ENCODE measurements around the gene BNC2. TPM values are rescaled to one million over a fixed set of nuclear protein-coding genes. Genes with fewer than 3 reads are reported as not detected.

BNC2 gene
- total and polyA plus RNA-seq, 2 experiments from 2014 or later, result 19.3 to 20.7 TPM

DNA sequence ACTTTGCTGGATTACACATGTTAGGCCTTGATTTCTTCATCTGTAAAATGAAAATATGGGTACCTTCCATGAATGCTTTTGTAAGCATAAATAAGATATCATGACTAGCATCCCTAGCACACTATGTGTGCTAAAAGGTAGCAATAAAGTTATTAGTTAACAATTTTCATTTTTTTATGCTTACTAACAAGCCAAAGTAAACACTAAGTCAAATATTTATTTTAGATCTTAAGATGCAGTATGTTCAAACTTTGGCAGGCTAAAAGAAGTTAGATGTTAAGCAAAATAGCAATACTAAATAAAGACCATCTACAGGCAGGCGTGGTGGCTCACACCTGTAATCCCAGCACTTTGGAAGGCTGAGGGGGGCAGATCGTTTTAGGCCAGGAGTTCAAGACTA, 169.1 kb downstream of the BNC2 start:
- H3K27me3 ChIP-seq, result no peaks in the 10 kb centered on the region
- H3K4me1 ChIP-seq (ENCODE audit: insufficient read depth), result peaks cover 26% of the 10 kb centered on the region
- H3K4me3 ChIP-seq, result no peak overlapping the region
- H3K36me3 ChIP-seq (replicated peaks; ENCODE audit: insufficient read depth, low read depth), result no peaks in the 10 kb centered on the region
- no peaks in the 10 kb centered on the region for H3K9me2 ChIP-seq (replicated peaks; ENCODE audit: insufficient read depth)
- H3K27ac ChIP-seq, result no peak overlapping the region
- no peaks in the 10 kb centered on the region for H3K9me3 ChIP-seq (ENCODE audit: low read depth)
- H4K20me1 ChIP-seq (ENCODE audit: insufficient read depth, poor library complexity, severe bottlenecking), result no peaks in the 10 kb centered on the region
- H3K79me2 ChIP-seq, result peaks cover 2% of the 10 kb centered on the region
- TF ChIP-seq EZH2 (IDR thresholded peaks at IDR 0.05; ENCODE audit: borderline replicate concordance), result no peak
- TF ChIP-seq, protein P1, sequence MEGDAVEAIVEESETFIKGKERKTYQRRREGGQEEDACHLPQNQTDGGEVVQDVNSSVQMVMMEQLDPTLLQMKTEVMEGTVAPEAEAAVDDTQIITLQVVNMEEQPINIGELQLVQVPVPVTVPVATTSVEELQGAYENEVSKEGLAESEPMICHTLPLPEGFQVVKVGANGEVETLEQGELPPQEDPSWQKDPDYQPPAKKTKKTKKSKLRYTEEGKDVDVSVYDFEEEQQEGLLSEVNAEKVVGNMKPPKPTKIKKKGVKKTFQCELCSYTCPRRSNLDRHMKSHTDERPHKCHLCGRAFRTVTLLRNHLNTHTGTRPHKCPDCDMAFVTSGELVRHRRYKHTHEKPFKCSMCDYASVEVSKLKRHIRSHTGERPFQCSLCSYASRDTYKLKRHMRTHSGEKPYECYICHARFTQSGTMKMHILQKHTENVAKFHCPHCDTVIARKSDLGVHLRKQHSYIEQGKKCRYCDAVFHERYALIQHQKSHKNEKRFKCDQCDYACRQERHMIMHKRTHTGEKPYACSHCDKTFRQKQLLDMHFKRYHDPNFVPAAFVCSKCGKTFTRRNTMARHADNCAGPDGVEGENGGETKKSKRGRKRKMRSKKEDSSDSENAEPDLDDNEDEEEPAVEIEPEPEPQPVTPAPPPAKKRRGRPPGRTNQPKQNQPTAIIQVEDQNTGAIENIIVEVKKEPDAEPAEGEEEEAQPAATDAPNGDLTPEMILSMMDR (IDR thresholded peaks at IDR 0.05; ENCODE audit: poor library complexity), result no peak
- 72% methylated on average over 2 of the region's 2 CpGs for WGBS (ENCODE audit: low lambda C conversion rate, missing lambda C conversion rate)
- no peak for DNase-seq (ENCODE audit: low spot score)
- H2AFZ ChIP-seq, result no peak overlapping the region
- no peak overlapping the region for H3K4me2 ChIP-seq

DNA sequence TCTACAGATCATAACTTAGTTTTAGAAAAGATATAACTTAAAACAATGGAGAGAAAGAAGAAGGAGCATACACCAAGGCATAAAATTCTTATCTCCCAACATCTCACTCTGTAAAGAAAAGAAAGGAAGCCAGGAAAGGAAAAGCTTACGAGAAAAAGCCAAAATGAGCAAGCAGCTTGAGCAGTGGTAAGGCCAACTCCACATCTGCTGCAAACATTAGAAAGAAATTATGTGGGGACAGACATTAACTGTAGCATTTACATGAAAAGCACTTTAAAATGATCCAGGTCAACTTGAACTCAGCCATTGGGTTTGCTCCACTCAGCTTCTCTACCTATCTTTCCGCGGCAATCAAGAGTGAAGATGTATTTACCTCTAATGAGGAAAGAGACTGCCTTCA, 176.9 kb downstream of the BNC2 start:
- Histone ChIP-seq H3K4me2 (no peak overlapping the region), H3K9me3 (ENCODE audit: low read depth) (no peaks in the 10 kb centered on the region), H2AFZ (no peak overlapping the region), H3K27ac (no peak overlapping the region), H3K9me2 (replicated peaks; ENCODE audit: insufficient read depth) (no peaks in the 10 kb centered on the region), H3K27me3 (no peaks in the 10 kb centered on the region), H3K79me2 (peaks cover under 1% of the 10 kb centered on the region), H4K20me1 (ENCODE audit: insufficient read depth, poor library complexity, severe bottlenecking) (no peaks in the 10 kb centered on the region), H3K36me3 (replicated peaks; ENCODE audit: insufficient read depth, low read depth) (no peaks in the 10 kb centered on the region), H3K4me3 (no peak overlapping the region), H3K4me1 (ENCODE audit: insufficient read depth) (peaks cover 10% of the 10 kb centered on the region)
- no peak for DNase-seq (ENCODE audit: low spot score)
- TF ChIP-seq EZH2phosphoT487 (IDR thresholded peaks at IDR 0.05; ENCODE audit: low read depth, severe bottlenecking, unreplicated experiment) (no peak), EZH2 (IDR thresholded peaks at IDR 0.05; ENCODE audit: borderline replicate concordance) (no peak)
- TF ChIP-seq, protein P1 (IDR thresholded peaks at IDR 0.05; ENCODE audit: poor library complexity), result no peak
- WGBS (ENCODE audit: low lambda C conversion rate, missing lambda C conversion rate), result 86% methylated on average over 3 of the region's 3 CpGs

DNA sequence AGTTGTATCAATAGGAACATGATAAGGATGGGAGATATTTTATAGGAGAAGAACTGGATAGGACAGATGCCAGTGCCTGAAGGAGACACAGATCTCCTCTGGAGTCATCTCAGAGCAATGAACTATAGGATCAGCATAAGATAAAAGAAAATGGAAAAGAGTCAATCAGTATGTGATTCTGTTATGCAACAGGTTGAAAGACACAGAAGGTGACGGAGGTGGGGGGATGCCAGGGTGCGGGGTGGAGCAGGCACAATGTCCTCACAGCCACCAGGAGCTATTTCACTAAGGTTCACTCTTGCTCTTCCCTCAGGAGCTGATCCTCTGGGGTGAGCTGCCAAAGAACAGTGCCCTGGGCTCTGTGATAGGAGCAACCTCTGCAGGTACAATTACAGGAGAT, 179.8 kb downstream of the BNC2 start:
- WGBS (ENCODE audit: low lambda C conversion rate, missing lambda C conversion rate), result 92% methylated on average over 2 of the region's 2 CpGs
- Histone ChIP-seq H3K36me3 (replicated peaks; ENCODE audit: insufficient read depth, low read depth) (no peaks in the 10 kb centered on the region), H3K4me1 (ENCODE audit: insufficient read depth) (peaks cover 13% of the 10 kb centered on the region), H3K9me3 (ENCODE audit: low read depth) (no peaks in the 10 kb centered on the region), H3K4me3 (no peak overlapping the region), H2AFZ (no peak overlapping the region), H4K20me1 (ENCODE audit: insufficient read depth, poor library complexity, severe bottlenecking) (no peaks in the 10 kb centered on the region), H3K27me3 (no peaks in the 10 kb centered on the region), H3K27ac (no peak overlapping the region), H3K9me2 (replicated peaks; ENCODE audit: insufficient read depth) (no peaks in the 10 kb centered on the region), H3K4me2 (no peak overlapping the region), H3K79me2 (peaks cover 3% of the 10 kb centered on the region)
- DNase-seq (ENCODE audit: low spot score), result no peak
- TF ChIP-seq, protein P1 (IDR thresholded peaks at IDR 0.05; ENCODE audit: poor library complexity), result no peak
- TF ChIP-seq EZH2 (IDR thresholded peaks at IDR 0.05; ENCODE audit: borderline replicate concordance) (no peak), EZH2phosphoT487 (IDR thresholded peaks at IDR 0.05; ENCODE audit: low read depth, severe bottlenecking, unreplicated experiment) (no peak)

DNA sequence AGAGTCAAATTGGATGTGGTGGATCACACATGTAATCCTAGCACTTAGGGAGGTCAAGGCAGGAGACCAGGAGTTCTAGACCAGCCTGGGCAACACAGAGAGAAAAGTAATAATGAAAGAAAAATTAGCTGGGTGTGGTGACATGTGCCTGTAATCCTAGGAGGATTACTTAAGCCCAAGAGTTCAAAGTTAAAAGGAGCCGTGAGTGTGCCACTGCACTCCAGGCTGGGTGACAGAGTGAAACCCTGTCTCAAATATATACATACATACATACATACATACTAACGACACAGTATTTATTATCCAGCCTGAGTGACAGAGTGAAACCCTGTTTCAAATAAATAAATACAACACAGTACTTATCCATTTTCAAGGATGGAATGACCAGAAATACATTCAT, 180.3 kb downstream of the BNC2 start:
- H3K9me3 ChIP-seq (ENCODE audit: low read depth), result no peaks in the 10 kb centered on the region
- peak overlapping the region; percentile 10 for H3K27ac ChIP-seq
- TF ChIP-seq, protein P1 (IDR thresholded peaks at IDR 0.05; ENCODE audit: poor library complexity), result no peak
- TF ChIP-seq EZH2phosphoT487 (IDR thresholded peaks at IDR 0.05; ENCODE audit: low read depth, severe bottlenecking, unreplicated experiment) (no peak), EZH2 (IDR thresholded peaks at IDR 0.05; ENCODE audit: borderline replicate concordance) (no peak)
- no peak for DNase-seq (ENCODE audit: low spot score)
- no peak overlapping the region for H3K4me3 ChIP-seq
- H2AFZ ChIP-seq, result no peak overlapping the region
- no peaks in the 10 kb centered on the region for H3K27me3 ChIP-seq
- no peak overlapping the region for H3K4me2 ChIP-seq
- 55% methylated on average over 2 of the region's 2 CpGs for WGBS (ENCODE audit: low lambda C conversion rate, missing lambda C conversion rate)
- peaks cover 13% of the 10 kb centered on the region for H3K4me1 ChIP-seq (ENCODE audit: insufficient read depth)
- peaks cover 3% of the 10 kb centered on the region for H3K79me2 ChIP-seq
- no peaks in the 10 kb centered on the region for H3K9me2 ChIP-seq (replicated peaks; ENCODE audit: insufficient read depth)
- no peaks in the 10 kb centered on the region for H4K20me1 ChIP-seq (ENCODE audit: insufficient read depth, poor library complexity, severe bottlenecking)
- no peaks in the 10 kb centered on the region for H3K36me3 ChIP-seq (replicated peaks; ENCODE audit: insufficient read depth, low read depth)
